HG03103 (cell line): ENCODE results near the gene ASB15.

ENCODE experiments used
- ATAC-seq: cut with Tn5 transposase; IDR thresholded peaks from one replicate; pipeline ENCODE4 v1.9.1; 2021; ENCODE audit warnings: low read depth; ENCODE audit not compliant: unreplicated experiment

The ASB15 gene

DNA sequence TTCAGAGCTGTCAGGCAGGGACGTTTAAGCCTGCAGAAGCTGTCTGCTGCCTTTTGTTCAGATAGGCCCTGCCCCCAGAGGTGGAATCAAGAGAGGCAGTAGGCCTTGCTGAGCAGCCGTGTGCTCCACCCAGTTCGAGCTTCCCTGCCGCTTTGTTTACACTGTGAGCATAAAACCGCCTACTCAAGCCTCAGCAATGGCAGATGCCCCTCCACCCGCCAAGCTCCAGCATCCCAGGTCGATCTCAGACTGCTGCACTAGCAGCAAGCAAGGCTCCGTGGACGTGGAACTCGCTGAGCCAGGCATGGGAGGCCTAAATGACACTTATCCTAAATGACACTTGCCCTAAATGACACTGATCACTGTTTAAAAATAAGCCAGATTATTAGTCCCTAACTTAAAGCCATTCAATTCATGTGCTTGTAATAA, 6.8 kb upstream of the ASB15 start:
- ATAC-seq, result no peak

- no peak for ATAC-seq
Observed at GRCh38 chr7:123598657-123599056, 3.0 kb upstream of the ASB15 start.

GRCh38 chr7:123599766-123600165, 1.9 kb upstream of the ASB15 start:
- no peak for ATAC-seq

- no peak for ATAC-seq
Observed at GRCh38 chr7:123600876-123601275, 745 bp upstream of the ASB15 start.

- ATAC-seq, result no peak
Observed at GRCh38 chr7:123602648-123603047, 1.0 kb downstream of the ASB15 start.

DNA sequence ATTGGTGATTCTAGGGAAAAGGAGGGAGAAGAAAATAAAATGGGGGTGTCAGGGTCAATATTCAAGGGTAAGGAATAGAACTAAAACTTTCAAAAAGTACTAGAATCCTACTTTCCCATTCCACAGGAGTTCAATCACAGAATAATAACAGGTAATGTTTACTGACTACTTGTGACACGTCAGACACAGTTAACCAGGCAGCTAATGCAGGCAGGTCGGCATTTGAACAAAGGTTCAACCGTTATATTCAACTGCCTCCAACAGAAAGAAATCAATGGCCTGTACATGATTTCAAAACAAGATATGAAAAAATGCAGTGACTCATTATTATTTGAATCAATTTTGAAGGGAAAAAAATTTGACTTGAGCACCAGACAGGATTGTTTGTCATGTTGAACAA, 3.1 kb downstream of the ASB15 start:
- ATAC-seq, result no peak

GRCh38 chr7:123607423-123607975, 5.9 kb downstream of the ASB15 start:
- ATAC-seq, result no peak

- ATAC-seq, result no peak
Observed at GRCh38 chr7:123608991-123609882, 7.6 kb downstream of the ASB15 start.

DNA sequence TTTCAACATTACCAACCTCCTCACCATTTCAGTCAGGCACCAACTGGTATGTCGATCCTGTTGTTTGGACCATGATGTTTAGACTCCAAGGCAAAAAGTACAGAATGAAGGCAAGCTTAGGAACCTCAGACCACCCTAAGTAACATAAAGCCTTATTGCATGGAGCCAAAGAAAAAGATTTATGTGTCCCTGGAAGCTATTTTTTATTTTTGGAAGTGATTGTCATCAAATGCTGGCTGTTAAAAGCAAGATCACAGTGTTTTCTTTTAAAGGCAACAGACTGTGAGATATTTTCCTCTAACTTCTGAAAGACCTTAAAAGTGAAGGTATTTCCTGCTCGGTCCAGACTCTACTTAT, 8.2 kb downstream of the ASB15 start:
- no peak for ATAC-seq

DNA sequence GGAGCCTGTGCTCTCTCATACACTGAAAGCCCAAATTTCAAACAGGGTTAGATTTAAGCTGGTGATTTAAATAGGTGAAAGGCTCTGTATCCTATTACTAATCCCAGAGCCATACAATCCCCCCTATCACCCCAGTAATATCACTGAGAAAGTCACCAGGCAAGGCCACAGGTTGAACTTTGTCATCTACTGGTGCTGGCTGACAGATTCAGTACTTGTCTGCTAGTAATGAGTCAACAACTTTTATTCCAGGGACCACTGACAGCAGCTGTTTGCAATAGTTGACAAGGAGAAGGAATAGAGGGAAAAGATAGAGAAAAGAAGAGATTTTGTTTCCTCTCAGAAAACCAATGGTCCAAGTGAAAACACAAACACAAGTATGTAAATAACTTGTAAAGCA, 10.4 kb downstream of the ASB15 start:
- ATAC-seq, result no peak

- no peak for ATAC-seq
Observed at GRCh38 chr7:123615344-123615743, 13.7 kb downstream of the ASB15 start.

GRCh38 chr7:123616223-123616622, 14.6 kb downstream of the ASB15 start:
- no peak for ATAC-seq

- ATAC-seq, result no peak
Observed at GRCh38 chr7:123621707-123622106, 20.1 kb downstream of the ASB15 start.

- ATAC-seq, result no peak
Observed at GRCh38 chr7:123622660-123623386, 21.2 kb downstream of the ASB15 start.

DNA sequence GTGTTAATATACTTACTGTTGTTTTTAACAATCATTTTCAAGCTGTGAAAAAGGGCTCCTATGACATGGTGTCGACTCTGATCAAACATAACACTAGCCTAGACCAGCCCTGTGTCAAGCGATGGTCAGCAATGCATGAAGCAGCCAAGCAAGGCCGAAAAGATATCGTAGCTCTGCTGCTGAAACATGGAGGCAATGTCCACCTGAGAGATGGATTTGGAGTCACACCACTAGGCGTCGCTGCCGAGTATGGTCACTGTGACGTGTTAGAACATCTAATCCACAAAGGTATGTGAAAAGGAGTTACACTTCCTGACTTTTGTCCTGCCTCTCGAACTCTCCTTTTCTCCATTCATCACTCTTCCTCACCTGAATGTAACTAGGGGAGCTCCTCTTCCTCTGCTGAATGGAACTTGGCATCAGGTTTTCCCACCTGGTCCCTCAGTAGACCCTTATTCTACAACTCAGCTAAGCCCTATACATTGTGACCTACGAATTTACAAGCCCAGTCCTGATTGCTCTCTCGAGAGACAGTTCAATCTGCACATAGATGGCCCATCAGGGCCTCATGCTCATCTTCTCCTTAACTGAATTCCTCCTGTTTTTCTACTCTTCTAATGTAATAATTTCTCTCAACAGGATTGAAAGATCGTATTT, 23.0 kb downstream of the ASB15 start:
- ATAC-seq, result peak; percentile 84

DNA sequence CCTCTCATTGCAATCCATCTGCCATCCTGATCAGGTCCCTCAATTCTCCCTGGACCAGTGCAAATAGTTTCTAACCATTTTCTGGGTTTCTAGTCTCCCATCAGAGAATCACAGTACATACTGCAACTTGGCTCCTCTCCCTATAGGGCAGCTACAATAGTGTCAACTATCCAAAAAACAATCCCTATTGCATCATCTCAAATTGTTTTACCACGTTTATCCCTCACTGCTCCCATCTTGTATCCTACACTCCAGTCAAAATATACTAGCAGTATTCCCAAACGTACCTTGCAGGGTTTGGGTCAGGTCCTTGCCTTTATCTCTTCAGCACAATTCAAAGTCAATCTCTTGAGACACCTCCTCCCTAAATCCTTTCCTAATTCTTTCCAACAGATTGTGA, 23.6 kb downstream of the ASB15 start:
- no peak for ATAC-seq

- no peak for ATAC-seq
Observed at GRCh38 chr7:123627851-123628250, 26.2 kb downstream of the ASB15 start.

- ATAC-seq, result no peak
Observed at GRCh38 chr7:123628829-123629228, 27.2 kb downstream of the ASB15 start.

- ATAC-seq, result no peak
Observed at GRCh38 chr7:123629281-123629680, 27.7 kb downstream of the ASB15 start.

DNA sequence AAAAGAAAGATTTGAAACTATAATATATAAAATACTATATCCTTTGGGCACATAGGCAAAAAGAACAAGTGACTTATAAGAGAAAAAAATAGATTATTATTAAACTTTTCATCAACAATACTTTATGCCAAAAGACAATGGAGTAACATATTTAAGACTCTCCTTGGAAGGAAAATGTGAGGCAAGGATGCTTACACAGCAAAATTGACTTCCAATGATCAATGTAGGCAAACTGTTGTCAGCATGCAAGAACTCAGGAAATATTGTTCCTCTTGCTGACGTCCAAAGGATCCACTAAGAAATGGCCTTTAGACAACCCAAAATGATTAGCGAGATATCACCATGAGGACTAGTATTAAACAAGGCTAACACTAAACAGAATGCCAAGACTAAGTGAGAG, 31.2 kb downstream of the ASB15 start:
- ATAC-seq, result no peak

- ATAC-seq, result no peak
Observed at GRCh38 chr7:123633553-123633952, 31.9 kb downstream of the ASB15 start.
